Motor neuron (in vitro differentiated cells): ENCODE data around the gene ZNF526. TPM values are rescaled to one million over a fixed set of nuclear protein-coding genes. Genes with fewer than 3 reads are reported as not detected.

Experiments used
- ATAC-seq, 8 experiments: fragments of 200-7000 bp; cut with Tn5 transposase; replicated peaks in 6 of 8; 2 replicates each; pipeline ENCODE4 v1.8.0; 2021; ENCODE audit warnings: mild to moderate bottlenecking in 8 of 8, moderate library complexity in 8 of 8
- H3K27ac ChIP-seq, 2 donors: fragments of 250-450 bp; sonication (Bioruptor Pico); 2 replicates each; pipeline ENCODE4 v1.9.0; 2021; ENCODE audit warnings: antibody characterized with exemption in 2 of 2, mild to moderate bottlenecking in 2 of 2, moderate library complexity in 1 of 2
- H3K4me1 ChIP-seq, 2 donors: fragments of 250-450 bp; sonication (Bioruptor Pico); replicated peaks in 1 of 2; 2 replicates each; pipeline ENCODE4 v1.6.1; 2021; ENCODE audit warnings: antibody characterized with exemption in 2 of 2, mild to moderate bottlenecking in 2 of 2, moderate library complexity in 1 of 2
- H3K4me3 ChIP-seq, 5 donors: fragments of 250-450 bp; sonication (Bioruptor Pico); 2 replicates each; pipeline ENCODE4 v1.9.0; 2021; ENCODE audit warnings: antibody characterized with exemption in 5 of 5, mild to moderate bottlenecking in 5 of 5, moderate library complexity in 4 of 5
- WGBS, 10 experiments: fragments of 450-650 bp; shearing (Covaris generic); methylation state at CpG; one replicate each; pipeline ENCODE4 v1.0.0; 2022; 5-methylcytosine and 5-hydroxymethylcytosine counted together
- in situ Hi-C, 9 experiments: fragments of 400-800 bp; cut with MboI; loops; one replicate each; pipeline ENCODE4 v1.15.0; 2021; ENCODE audit warnings: low sequenced_read_pairs in 9 of 9, low pct_unique_long_range_greater_than_20kb in 2 of 9; ENCODE audit not compliant: unreplicated experiment in 9 of 9
- total RNA-seq, 8 experiments: library from RNA; unstranded; fragments of 300-600 nt; gene quantifications; 2 replicates each; pipeline versions ENCODE4 v1.2.3 to v1.2.4, GENCODE V29; 2022

The ZNF526 gene
- total RNA-seq, 8 experiments from 2014 or later = 5.1 to 14.1 (median 8.0) TPM

DNA sequence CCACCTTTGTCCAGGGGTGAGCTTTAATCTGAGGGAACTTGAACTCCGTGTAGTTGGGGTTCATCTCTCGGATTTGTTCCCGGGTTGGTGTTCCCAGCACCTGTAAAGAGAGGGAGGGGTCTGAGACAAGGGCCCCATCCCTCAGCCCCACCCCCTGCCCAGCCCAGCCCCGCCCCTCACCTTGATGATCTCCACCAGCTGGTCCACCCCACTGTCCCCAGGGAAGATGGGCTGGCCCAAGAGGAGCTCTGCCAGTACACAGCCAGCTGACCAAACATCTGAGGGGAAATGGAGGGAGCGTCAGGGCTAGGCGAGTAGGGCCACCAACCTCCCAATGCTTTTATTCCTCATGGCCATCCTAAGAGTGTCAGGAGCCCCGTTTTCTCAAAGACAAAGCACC lies 13.0 kb downstream of the ZNF526 start:
- no peak for ATAC-seq
- in situ Hi-C loops = no loop called here
- WGBS, 10 experiments = 83 to 100% methylated on average over 1 of the region's 7 CpGs; no CpG with 5 or more reads in 8 of the 10 experiments

DNA sequence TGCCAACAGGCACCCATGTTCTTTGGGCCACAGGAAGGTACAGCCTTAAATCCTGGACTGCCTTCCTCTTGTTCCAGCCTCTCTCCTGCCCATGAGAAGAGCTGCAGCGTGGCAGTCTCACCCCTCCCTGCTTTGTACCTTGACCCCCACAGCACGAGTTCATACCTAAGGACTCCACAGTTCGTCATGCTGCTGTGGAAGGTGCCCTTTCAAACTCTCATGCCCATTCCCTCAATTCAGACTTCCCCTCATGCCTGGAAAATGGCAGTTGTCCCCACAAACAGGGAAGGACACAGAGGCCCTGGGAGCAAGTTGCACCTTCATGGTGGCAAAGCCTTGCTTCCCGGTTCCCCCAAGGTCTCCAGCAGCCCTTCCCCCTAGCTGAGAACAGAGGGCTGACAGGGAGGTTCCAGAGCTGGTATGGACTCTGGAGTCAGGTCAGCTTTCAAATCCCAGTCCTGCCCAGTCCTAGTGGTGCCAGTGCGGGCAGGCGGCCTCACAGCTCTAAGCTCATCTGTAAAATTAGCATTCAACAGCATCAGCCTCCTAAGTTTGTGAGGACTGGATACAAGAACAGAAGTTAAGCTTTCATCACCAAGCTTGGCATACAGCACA lies 13.7 kb downstream of the ZNF526 start:
- ATAC-seq = no peak
- in situ Hi-C loops = no loop called here
- WGBS, 10 experiments = 60 to 100% (median 95%) methylated on average over 1 to 6 of the region's 6 CpGs; no CpG with 5 or more reads in 5 of the 10 experiments

More for the DNA sequence above, 13.0 kb downstream of the ZNF526 start:
- Histone ChIP-seq H3K4me1 (peaks cover 0 to 3% of the 10 kb centered on the region in 2 donors), H3K4me3 (no peak overlapping the region), H3K27ac (no peak overlapping the region)

DNA sequence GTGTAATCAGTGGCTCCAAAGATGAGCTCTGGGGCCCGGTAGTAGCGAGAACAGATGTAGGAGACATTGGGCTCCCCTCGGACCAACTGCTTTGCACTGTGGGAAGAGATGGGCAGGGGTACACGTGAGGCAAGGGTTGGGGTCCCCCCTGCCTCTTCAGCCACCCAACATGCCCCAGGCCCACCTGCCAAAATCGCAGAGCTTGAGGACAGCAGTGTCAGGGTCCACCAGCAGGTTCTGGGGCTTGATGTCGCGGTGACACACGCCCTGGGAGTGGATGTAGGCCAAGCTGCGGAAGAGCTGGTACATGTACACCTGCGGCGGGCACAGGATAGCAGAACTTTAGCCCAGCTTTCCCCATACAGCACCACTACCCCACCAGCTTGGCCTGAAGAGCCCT lies 14.3 kb downstream of the ZNF526 start:
- Histone ChIP-seq H3K4me1 (peaks cover 0 to 3% of the 10 kb centered on the region in 2 donors), H3K27ac (no peak overlapping the region), H3K4me3 (no peak overlapping the region)
- 80 to 100% (median 100%) methylated on average over 1 to 6 of the region's 11 CpGs; no CpG with 5 or more reads in 2 of the 10 experiments for WGBS, 10 experiments
- ATAC-seq = no peak
- in situ Hi-C loops = no loop called here

More for the DNA sequence above, 13.7 kb downstream of the ZNF526 start:
- H3K27ac ChIP-seq = no peak overlapping the region
- H3K4me3 ChIP-seq = no peak overlapping the region
- peaks cover 0 to 3% of the 10 kb centered on the region in 2 donors for H3K4me1 ChIP-seq

DNA sequence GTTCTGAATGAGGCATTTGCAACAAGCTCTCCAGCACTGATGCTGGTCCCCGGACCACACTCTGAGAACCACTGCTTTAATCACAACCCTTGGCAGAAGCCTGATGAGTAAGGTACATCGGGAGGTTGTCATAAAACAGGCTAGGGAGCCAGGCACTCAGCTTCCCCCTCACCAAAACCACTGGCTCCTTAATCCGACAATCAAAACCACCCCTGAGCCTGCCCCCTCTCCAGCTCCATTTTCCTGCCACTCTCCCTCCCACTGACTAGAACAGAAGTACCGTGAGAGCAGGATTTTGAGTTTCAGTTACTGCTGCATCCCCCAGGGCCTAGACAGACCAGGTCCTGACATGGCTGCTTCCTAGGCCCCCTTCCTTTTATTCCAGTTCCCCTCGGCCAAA lies 15.1 kb downstream of the ZNF526 start:
- Histone ChIP-seq H3K4me1 (no peaks in the 10 kb centered on the region), H3K27ac (no peak overlapping the region), H3K4me3 (no peak overlapping the region)
- WGBS, 10 experiments = 0 to 100% (median 78%) methylated on average over 1 to 4 of the region's 5 CpGs; no CpG with 5 or more reads in 3 of the 10 experiments
- ATAC-seq = no peak
- in situ Hi-C loops = no loop called here

DNA sequence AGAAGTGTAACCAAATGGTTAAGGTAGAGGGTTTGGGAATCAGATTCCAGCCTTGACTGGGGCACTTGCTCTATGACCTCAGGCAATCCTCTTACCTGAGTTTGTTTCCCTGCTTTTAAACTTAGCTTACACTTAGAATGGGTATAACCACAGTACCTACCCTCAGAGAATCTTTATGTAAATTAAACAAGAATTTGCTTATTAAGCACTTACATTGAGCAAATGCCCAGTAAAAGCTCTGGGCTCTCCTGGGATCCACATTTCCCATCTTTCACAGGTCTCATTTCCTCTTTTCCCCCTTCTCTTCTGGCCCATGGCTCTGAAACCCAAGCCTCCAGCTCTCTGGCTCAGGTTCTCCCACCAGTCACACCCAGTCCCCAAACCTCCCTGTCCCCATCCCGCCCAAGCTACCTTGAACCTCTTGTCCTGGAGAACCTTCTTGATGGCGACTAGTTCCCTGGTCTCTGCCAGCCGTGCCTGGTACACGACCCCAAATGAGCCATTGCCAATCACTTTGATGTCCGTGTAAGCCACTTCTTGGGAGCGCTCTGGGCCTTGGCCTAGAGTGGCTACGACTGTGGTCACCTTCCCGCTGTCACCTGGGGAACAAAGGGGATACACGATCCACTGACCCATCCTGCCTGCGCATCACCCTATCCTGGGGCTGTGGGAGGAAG lies 19.6 kb downstream of the ZNF526 start:
- no peak for ATAC-seq
- H3K4me3 ChIP-seq = no peak overlapping the region
- WGBS, 10 experiments = 87 to 100% (median 95%) methylated on average over 3 to 5 of the region's 10 CpGs; no CpG with 5 or more reads in 5 of the 10 experiments
- in situ Hi-C loops = no loop called here
- H3K27ac ChIP-seq = no peak overlapping the region
- H3K4me1 ChIP-seq = peaks cover 15 to 17% of the 10 kb centered on the region in 2 donors

DNA sequence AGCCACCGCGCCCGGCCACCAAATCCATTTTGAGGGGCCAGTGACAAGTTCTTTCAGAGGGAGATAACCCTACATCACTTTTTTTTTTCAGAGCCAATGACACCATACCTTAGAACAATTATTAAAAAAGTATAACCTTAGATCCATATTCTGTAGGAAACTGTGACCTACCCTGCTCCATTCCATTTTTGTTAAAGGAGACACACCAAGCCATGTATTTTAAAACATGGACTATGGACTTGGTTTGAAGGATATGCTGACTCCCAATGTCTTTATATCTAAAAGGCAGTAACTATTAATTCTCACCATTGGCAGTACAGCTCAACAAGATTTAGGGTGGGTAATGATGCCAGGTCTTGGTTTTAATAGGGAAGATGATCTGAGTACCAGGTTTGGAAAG lies 21.2 kb downstream of the ZNF526 start:
- Histone ChIP-seq H3K27ac (no peak overlapping the region), H3K4me1 (peaks cover 17 to 22% of the 10 kb centered on the region in 2 donors), H3K4me3 (peak overlapping the region; percentile 65 to 82 (median 79))
- WGBS, 10 experiments = 80 to 100% (median 98%) methylated on average over 1 to 3 of the region's 3 CpGs; no CpG with 5 or more reads in 6 of the 10 experiments
- in situ Hi-C loops = no loop called here
- no peak for ATAC-seq

DNA sequence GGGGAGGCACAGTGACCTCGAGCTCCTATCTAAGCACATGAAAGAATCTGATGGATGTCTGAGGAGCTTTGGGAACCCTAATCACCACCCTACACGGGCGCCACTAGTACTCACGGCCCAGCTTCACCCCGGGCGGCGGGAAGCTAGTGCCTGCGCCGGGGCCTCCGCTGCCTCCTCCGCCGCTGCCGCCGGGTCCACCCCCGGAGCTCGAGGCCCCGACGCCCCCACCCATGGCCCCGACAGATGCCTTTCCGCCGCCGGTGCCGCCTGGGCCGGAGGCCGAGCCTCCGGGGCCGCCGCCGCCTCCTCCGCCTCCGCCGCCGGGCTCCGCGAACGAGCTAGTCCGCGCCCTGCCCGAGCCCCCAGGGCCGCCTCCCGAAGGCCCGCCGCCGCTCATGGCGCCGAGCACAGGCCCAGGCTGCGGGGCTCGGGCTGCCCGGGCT lies 22.0 kb downstream of the ZNF526 start:
- peak in 2 of 8 experiments; percentile 0 for ATAC-seq
- H3K27ac ChIP-seq = peak overlapping the region; percentile 88 to 92
- peak overlapping the region; percentile 65 to 82 (median 79) for H3K4me3 ChIP-seq
- WGBS, 10 experiments = 0% methylated on average over 1 to 4 of the region's 49 CpGs; no CpG with 5 or more reads in 5 of the 10 experiments
- in situ Hi-C loops = no loop called here
- peaks cover 17 to 26% of the 10 kb centered on the region in 2 donors for H3K4me1 ChIP-seq

DNA sequence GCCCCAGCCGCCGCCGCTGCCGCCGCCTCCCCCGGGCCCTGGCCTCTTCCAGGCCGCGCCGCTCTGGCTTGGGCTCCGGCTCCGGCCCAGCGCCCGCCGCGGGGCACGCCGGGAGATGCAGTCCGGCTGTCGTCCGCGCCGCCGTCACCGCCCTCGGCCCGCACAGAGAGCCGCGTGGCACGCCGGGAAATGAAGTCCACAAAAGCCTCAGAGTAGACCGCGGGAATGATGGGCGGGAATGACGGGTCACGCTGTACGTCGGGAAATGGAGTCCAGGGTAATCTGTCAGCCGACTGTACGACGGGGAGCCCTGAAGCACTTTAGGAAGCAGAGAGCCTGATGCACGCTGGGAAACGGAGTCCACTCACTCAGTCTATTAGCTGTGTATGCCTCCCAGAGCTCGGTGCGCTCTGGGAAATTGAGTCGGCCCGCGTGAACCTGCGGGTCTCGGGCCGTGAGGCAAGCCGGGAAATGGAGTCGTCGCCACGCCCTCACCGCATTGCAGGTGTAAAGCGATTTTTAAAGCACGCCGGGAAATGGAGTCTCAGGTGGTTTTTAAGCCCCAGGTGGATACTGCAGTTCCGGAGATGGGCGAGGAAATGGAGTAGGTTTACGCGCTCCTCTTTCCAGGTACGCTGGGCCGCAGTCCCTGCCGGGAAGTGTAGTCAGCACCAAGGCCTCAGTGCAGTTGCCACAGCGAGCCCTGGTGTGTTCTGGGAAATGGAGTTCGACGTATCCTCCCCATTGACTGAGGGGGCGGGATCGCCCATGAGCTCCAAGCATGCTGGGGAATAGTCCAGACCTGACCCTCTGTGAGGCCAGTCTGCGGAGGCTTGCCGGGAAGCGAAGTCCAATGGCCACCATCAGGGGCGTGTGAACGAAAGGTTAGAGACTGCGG lies 22.6 kb downstream of the ZNF526 start, which contains the start of gene GSK3A:
Gene GSK3A, minus strand, starts transcription at position 91 of the 898 bp plus-strand sequence. CDS start 137 bp downstream, outside the sequence.
- H3K4me1 ChIP-seq = peaks cover 17 to 26% of the 10 kb centered on the region in 2 donors
- in situ Hi-C loops = no loop called here
- 0 to 3% (median 0%) methylated on average over 4 to 30 of the region's 76 CpGs; no CpG with 5 or more reads in 2 of the 10 experiments for WGBS, 10 experiments
- peak within 1 kb of the TSS; percentile 65 to 82 (median 79) for H3K4me3 ChIP-seq
- H3K27ac ChIP-seq = peak within 1 kb of the TSS; percentile 88 to 92
- peak; percentile 70 to 88 (median 86) for ATAC-seq

DNA sequence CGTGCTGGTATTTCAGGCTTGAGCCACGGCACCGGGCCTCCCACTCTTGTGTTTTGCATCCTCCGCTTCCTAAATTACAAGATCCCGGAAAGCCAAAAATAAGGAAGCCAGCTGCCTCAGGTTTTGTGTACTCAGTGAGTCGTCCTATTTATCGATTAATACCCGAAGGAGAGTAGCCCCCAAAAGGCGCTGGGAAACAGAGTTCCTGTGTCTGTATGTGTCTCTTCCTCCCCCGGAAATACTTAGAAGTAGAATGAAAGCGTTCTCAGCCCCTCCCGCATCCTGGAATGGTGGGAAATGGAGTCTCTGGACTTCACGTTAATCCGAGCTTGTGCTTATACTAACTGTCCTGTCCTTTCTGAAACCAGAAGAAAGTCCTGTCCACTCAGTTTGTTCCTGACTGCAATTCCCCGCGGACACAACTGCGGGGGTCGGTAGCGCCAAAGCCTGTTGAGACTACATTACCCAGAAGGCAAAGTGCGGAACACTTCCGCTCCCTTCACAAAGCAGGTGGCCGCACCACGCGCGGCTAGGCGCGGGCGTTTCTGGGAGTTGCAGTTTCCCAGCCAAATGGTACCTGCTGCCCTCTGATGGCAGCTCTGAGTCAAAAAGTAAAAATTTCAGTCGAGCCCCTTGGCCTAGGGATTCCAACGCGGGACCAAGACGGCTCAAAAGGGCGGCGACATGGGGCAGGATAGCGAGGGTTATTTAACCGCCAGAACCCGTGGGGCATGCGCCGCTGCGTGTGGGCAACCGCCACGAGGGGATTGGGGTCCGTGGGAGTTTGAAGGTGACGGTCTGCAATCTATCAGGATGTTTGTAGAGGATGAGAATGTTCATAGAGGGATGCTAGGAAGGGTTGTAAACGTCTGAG lies 24.5 kb downstream of the ZNF526 start:
- ATAC-seq = peak; percentile 12 to 44 (median 16)

DNA sequence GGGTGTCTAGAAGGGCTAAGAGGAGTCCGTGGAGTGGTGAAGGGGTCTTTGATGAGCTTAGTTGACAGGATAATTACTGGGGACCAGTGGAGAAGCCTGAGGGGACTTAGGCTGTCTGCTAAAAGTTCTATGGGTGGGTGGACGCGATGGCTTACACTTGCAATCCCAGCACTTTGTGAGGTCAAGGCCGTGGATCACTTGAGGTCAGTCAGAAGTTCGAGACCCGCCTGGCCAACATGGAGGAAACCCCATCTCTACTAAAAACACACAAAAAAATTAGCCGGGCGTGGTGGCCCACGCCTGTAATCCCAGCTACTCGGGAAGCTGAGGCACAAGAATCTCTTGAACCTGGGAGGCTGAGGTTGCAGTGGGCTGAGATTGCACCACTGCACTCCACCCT lies 25.1 kb downstream of the ZNF526 start:
- H3K4me1 ChIP-seq = peaks cover 17 to 26% of the 10 kb centered on the region in 2 donors
- H3K4me3 ChIP-seq = no peak overlapping the region
- 85 to 100% (median 90%) methylated on average over 2 to 7 of the region's 10 CpGs; no CpG with 5 or more reads in 4 of the 10 experiments for WGBS, 10 experiments
- ATAC-seq = no peak
- in situ Hi-C loops = no loop called here
- H3K27ac ChIP-seq = no peak overlapping the region

More for the DNA sequence above, 24.5 kb downstream of the ZNF526 start:
- in situ Hi-C loops = no loop called here
- H3K4me1 ChIP-seq = peaks cover 17 to 26% of the 10 kb centered on the region in 2 donors
- 1 to 50% (median 8%) methylated on average over 2 to 24 of the region's 45 CpGs; no CpG with 5 or more reads in 2 of the 10 experiments for WGBS, 10 experiments
- H3K4me3 ChIP-seq = peak overlapping the region; percentile 26 to 77 (median 32)
- H3K27ac ChIP-seq = peak overlapping the region; percentile 40 to 54

DNA sequence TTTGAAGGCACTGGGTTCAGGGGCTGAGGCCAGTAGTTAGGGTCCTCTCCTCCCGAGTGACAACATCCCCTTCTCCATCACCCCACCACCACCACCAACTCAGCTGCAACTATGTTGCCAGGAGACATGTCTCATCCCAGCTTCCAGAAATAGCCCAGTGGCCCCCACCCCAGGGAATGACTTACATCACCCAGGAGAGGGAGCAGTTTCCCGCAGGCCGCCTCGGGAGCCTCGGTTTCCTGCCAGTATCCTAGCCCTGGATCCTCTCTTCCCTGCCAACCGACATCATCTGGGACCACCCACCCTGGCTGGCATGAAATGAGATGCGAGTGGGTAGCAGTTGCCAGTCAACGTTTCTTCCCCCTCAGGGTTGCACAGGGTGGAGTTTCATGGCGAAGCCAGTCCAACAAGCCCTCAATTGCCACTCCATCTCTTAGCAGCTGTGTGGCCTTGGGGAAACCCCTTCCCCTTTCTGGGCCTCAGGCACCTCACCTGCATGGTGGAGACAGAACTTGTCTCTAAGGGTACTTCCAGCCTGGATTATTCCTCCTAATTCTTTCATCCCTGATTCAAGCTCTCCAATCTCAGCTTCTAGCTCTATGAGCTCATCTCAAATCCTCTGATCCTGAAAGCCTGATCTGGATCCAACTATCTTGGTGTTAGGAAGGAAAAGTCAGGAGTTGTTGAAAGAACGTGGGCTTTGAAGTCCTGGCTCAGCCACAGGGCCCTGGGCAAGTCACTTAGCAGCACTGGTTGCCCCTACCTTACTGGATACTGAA lies 26.2 kb downstream of the ZNF526 start:
- in situ Hi-C loops = no loop called here

More for the DNA sequence above, 26.2 kb downstream of the ZNF526 start:
- no peak for ATAC-seq
- H3K27ac ChIP-seq = no peak overlapping the region
- H3K4me3 ChIP-seq = no peak overlapping the region
- H3K4me1 ChIP-seq = peaks cover 21 to 29% of the 10 kb centered on the region in 2 donors
- 0 to 100% (median 30%) methylated on average over 1 to 8 of the region's 10 CpGs; no CpG with 5 or more reads in 7 of the 10 experiments for WGBS, 10 experiments
